ENCODE data around the gene GSTO1.

The GSTO1 gene

GRCh38 chr10:104223304-104223703 is 31.4 kb upstream of the GSTO1 start:
- TF ChIP-seq CTCF (IDR thresholded peaks at IDR 0.05; ENCODE audit: insufficient read depth, low read depth, low read length, missing control alignments): no peak
- H3K4me3 ChIP-seq (ENCODE audit: low read length): no peak overlapping the region
- DNase-seq (ENCODE audit: low read depth): no peak

GRCh38 chr10:104230490-104230889 is 24.2 kb upstream of the GSTO1 start:
- no peak for TF ChIP-seq CTCF (IDR thresholded peaks at IDR 0.05; ENCODE audit: insufficient read depth, low read depth, low read length, missing control alignments)
- no peak for DNase-seq (ENCODE audit: low read depth)
- no peak overlapping the region for H3K4me3 ChIP-seq (ENCODE audit: low read length)

- DNase-seq (ENCODE audit: low read depth): peak; percentile 98
- TF ChIP-seq CTCF (IDR thresholded peaks at IDR 0.05; ENCODE audit: insufficient read depth, low read depth, low read length, missing control alignments): no peak
Observed at GRCh38 chr10:104231784-104232612, 22.7 kb upstream of the GSTO1 start, which contains the start of gene CFAP43. Gene CFAP43 (minus strand): TSS chr10:104232364. CDS start chr10:104232246, 118 bp downstream.

GRCh38 chr10:104232613-104233102 is 22.0 kb upstream of the GSTO1 start:
- peak overlapping the region; percentile 57 for H3K4me3 ChIP-seq (ENCODE audit: low read length)
- no peak for DNase-seq (ENCODE audit: low read depth)

More at GRCh38 chr10:104231784-104232612, 22.7 kb upstream of the GSTO1 start, which contains the start of gene CFAP43:
- peak within 1 kb of the TSS; percentile 57 for H3K4me3 ChIP-seq (ENCODE audit: low read length)

DNA sequence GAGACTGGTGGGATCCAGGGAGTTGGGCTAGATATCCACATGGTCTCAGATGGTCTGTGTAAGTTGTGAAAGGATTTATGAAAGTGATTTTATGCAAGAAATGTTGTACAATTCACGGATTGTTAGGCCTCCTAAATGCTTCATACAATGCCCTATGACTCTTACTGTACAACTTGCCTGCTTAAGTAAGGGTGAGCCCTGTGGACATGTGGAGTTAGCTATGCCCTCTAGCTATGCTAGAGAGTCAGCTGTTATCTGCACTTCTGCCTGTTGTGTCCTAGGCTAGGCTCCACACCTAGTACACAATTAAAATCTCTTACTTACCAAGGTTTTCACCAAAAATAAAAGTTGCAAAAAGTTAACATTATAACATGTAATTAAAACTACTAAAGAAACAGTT is 20.9 kb upstream of the GSTO1 start:
- no peak overlapping the region for H3K4me3 ChIP-seq (ENCODE audit: low read length)
- no peak for DNase-seq (ENCODE audit: low read depth)
- no peak for TF ChIP-seq CTCF (IDR thresholded peaks at IDR 0.05; ENCODE audit: insufficient read depth, low read depth, low read length, missing control alignments)

More at GRCh38 chr10:104232613-104233102, 22.0 kb upstream of the GSTO1 start:
- TF ChIP-seq CTCF (IDR thresholded peaks at IDR 0.05; ENCODE audit: insufficient read depth, low read depth, low read length, missing control alignments): no peak

DNA sequence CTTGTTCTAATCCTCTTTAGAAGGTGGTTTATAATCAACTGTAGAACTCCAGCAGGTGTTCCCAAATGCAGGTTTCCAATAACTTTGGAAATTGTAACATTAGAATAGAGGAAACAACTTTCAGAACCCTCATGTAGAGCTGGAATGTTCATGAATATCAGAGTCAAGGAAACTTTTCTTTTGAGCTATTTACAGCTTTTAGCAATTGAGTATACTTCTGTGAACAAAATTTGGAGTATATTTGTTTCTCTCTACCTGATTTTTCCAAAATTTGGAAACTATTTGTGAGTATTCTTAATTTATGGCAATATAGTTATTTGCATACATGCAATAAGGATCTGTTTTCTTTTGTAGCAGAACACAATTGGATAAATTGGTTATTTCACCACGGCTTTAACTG is 19.8 kb upstream of the GSTO1 start:
- no peak for TF ChIP-seq CTCF (IDR thresholded peaks at IDR 0.05; ENCODE audit: insufficient read depth, low read depth, low read length, missing control alignments)

More for the DNA sequence above, 19.8 kb upstream of the GSTO1 start:
- DNase-seq (ENCODE audit: low read depth): no peak
- no peak overlapping the region for H3K4me3 ChIP-seq (ENCODE audit: low read length)
